BJ (cell line): ENCODE measurements around the gene MYOM3. TPM values are rescaled to one million over a fixed set of nuclear protein-coding genes. Genes with fewer than 3 reads are reported as not detected.

Experiments used
- CTCF ChIA-PET: fragments of 350-600 bp; formaldehyde crosslinking; extraction: SDS; loops from one replicate; lab custom pipeline; 2021; ENCODE audit warnings: antibody characterized with exemption, inconsistent platforms; lab: Yijun Ruan, JAX
- POLR2A ChIA-PET: fragments of 300-600 bp; sonication (Branson Sonifier 250); formaldehyde crosslinking; extraction: SDS; loops from one replicate; lab custom pipeline; 2021; ENCODE audit warnings: antibody characterized with exemption; lab: Charles Lee
- DNase-seq: peaks from one replicate; pipeline ENCODE4 v3.0.0-alpha.2; 2011; ENCODE audit warnings: low read depth
- H3K27me3 ChIP-seq: 2 replicates; pipeline ENCODE4 v1.6.0; 2011; ENCODE audit warnings: low read length; ENCODE audit not compliant: control insufficient read depth, insufficient read depth
- H3K36me3 ChIP-seq: 2 replicates; pipeline ENCODE4 v1.5.1; 2011; ENCODE audit warnings: low read length; ENCODE audit not compliant: control insufficient read depth, insufficient read depth
- H3K4me3 ChIP-seq: 2 replicates; pipeline ENCODE4 v1.5.1; 2011; ENCODE audit warnings: low read depth, mild to moderate bottlenecking, control low read depth, low read length
- CTCF ChIP-seq: IDR thresholded peaks from 2 replicates; pipeline ENCODE4 v1.5.1; 2011; ENCODE audit warnings: low read depth, mild to moderate bottlenecking, control low read depth, inconsistent platforms, low read length, moderate library complexity; ENCODE audit not compliant: insufficient read depth
- polyA plus RNA-seq: library from polyadenylated mRNA; depleted of rRNA; stranded (reverse); fragments of >200 nt; gene quantifications from 2 replicates; pipeline ENCODE4 v1.2.3, GENCODE V29; 2011

The MYOM3 gene
- polyA plus RNA-seq, 1 experiment: not detected

GRCh38 chr1:24156542-24157260 lies 44.8 kb upstream of the MYOM3 start:
- CTCF ChIA-PET: interaction anchor here (0.6 to 1.7 kb wide), 4 partner anchors 8 to 507 kb away, joined by 3 to 8 read pairs (median 4); no protein-coding TSS in a partner anchor
- H3K36me3 ChIP-seq: no peaks in the 10 kb centered on the region
- H3K27me3 ChIP-seq: peaks cover 8% of the 10 kb centered on the region

GRCh38 chr1:24155011-24155782 lies 43.3 kb upstream of the MYOM3 start:
- no peak overlapping the region for H3K4me3 ChIP-seq
- H3K27me3 ChIP-seq: peaks cover 12% of the 10 kb centered on the region
- ChIA-PET POLR2A (no interaction called here), CTCF (interaction anchor here (0.6 to 1.7 kb wide), 7 partner anchors 10 to 699 kb away, joined by 3 to 8 read pairs (median 4); no protein-coding TSS in a partner anchor)
- DNase-seq: no peak
- no peak for TF ChIP-seq CTCF
- no peaks in the 10 kb centered on the region for H3K36me3 ChIP-seq

More at GRCh38 chr1:24156542-24157260, 44.8 kb upstream of the MYOM3 start:
- DNase-seq: no peak
- TF ChIP-seq CTCF: no peak
- POLR2A ChIA-PET: no interaction called here
- H3K4me3 ChIP-seq: no peak overlapping the region

- POLR2A ChIA-PET: no interaction called here
- H3K27me3 ChIP-seq: peaks cover 10% of the 10 kb centered on the region
- CTCF ChIA-PET: interaction anchor here (1.0 to 1.3 kb wide), 4 partner anchors 13 to 238 kb away, joined by 3 to 7 read pairs (median 5); no protein-coding TSS in a partner anchor
Measured at GRCh38 chr1:24154215-24154614, 42.3 kb upstream of the MYOM3 start.

GRCh38 chr1:24152631-24153494 lies 40.9 kb upstream of the MYOM3 start:
- DNase-seq: no peak
- TF ChIP-seq CTCF: no peak
- no peaks in the 10 kb centered on the region for H3K36me3 ChIP-seq
- H3K27me3 ChIP-seq: peaks cover 9% of the 10 kb centered on the region
- ChIA-PET POLR2A (no interaction called here), CTCF (interaction anchor here (0.7 to 3.9 kb wide), 8 partner anchors 13 to 434 kb away, joined by 3 to 36 read pairs (median 4); no protein-coding TSS in a partner anchor)
- H3K4me3 ChIP-seq: no peak overlapping the region

More at GRCh38 chr1:24154215-24154614, 42.3 kb upstream of the MYOM3 start:
- DNase-seq: no peak
- TF ChIP-seq CTCF: no peak
- Histone ChIP-seq H3K4me3 (no peak overlapping the region), H3K36me3 (no peaks in the 10 kb centered on the region)
